ENCODE measurements around the gene GNE.
"Not testable (repeated sequence)": the region's sequence is repeated elsewhere in the genome, so short reads cannot be mapped to it uniquely, and the experiment has no call there.

GNE gene

DNA sequence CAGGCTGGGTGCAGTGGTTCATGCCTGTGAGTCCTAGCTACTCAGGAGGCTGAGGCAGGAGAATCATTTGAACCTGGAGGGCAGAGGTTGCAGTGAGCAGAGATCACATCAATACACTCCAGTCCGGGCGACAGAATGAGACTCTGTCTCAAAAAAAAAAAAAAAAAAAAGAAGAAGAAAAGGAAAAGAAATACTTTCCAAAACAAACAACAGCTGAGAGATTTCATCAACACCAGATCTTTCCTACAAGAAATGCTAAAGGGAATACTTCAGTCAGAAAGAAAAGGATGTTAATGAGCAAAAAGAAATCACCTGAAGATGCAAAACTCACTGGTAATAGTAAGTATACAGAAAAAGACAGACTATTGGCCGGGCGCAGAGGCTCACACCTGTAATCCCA, 80.7 kb downstream of the GNE start:
- H3K4me2 ChIP-seq (ENCODE audit: insufficient read depth, low read length, poor library complexity, severe bottlenecking) = no peak overlapping the region
- no peak overlapping the region for H3K4me3 ChIP-seq (ENCODE audit: low read length in 2 of 2)
- H3K27me3 ChIP-seq (ENCODE audit: control insufficient read depth in 3 of 3, insufficient read depth in 3 of 3, low read depth in 1 of 3, low read length in 3 of 3) = peaks cover 0 to 5% (median 0%) of the 10 kb centered on the region in 3 experiments
- H3K4me1 ChIP-seq (ENCODE audit: control insufficient read depth in 2 of 2, insufficient read depth in 1 of 2, low read depth in 1 of 2, low read length in 2 of 2) = peaks cover 0 to 1% of the 10 kb centered on the region in 2 donors
- WGBS, 2 donors (ENCODE audit: extremely low coverage in 2 of 2, insufficient read length in 2 of 2, insufficient replicate concordance in 1 of 2) = no CpG with 5 or more reads among the region's 4 CpGs
- no peak overlapping the region for H2BK12ac ChIP-seq (ENCODE audit: low read length)
- H2BK5ac ChIP-seq (ENCODE audit: low read length) = no peak overlapping the region
- H3K4ac ChIP-seq (ENCODE audit: low read length) = no peak overlapping the region
- H4K91ac ChIP-seq (ENCODE audit: low read depth, low read length, poor library complexity) = no peak overlapping the region
- H3K79me1 ChIP-seq (ENCODE audit: low read depth, low read length) = no peaks in the 10 kb centered on the region
- H3K9ac ChIP-seq (ENCODE audit: low read depth, low read length, poor library complexity) = no peak overlapping the region
- H2BK15ac ChIP-seq (ENCODE audit: low read length) = no peak overlapping the region
- H3K23ac ChIP-seq (ENCODE audit: low read depth, low read length, poor library complexity) = no peak overlapping the region
- H2BK120ac ChIP-seq (ENCODE audit: low read depth, low read length) = no peak overlapping the region
- H3K18ac ChIP-seq (ENCODE audit: low read length) = no peak overlapping the region
- no peak overlapping the region for H3K27ac ChIP-seq (replicated peaks; ENCODE audit: low read length)
- H3K36me3 ChIP-seq (replicated peaks in 1 of 2; ENCODE audit: control insufficient read depth in 2 of 2, insufficient read depth in 2 of 2, low read length in 2 of 2) = no peaks in the 10 kb centered on the region
- H4K8ac ChIP-seq (ENCODE audit: low read depth, low read length) = no peak overlapping the region
- H3K9me3 ChIP-seq (replicated peaks in 1 of 2; ENCODE audit: control insufficient read depth in 2 of 2, insufficient read depth in 1 of 2, low read depth in 1 of 2, low read length in 2 of 2) = no peaks in the 10 kb centered on the region
- H2AK5ac ChIP-seq (ENCODE audit: low read depth, low read length) = no peak overlapping the region
- DNase-seq (ENCODE audit: low spot score) = no peak
- no peak overlapping the region for H3K14ac ChIP-seq (ENCODE audit: low read length)
- H2AFZ ChIP-seq (ENCODE audit: low read length) = no peak overlapping the region

DNA sequence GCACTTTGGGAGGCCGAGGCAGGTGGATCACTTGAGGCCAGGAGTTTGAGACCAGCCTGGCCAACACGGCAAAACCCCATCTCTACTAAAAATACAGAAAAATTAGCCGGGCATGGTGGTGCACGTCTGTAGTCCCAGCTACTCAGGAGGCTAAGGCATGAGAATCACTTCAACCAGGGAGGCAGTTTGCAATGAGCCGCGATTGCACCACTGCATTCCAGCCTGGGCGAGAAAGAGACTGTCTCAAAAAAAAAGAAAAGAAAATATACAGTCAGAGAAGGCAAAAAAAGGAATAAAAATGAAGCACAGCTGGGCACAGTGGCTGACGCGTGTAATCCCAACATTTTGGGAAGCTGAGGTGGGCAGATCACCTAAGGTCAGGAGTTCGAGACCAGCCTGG, 81.8 kb downstream of the GNE start:
- H2BK5ac ChIP-seq (ENCODE audit: low read length); DNase-seq (ENCODE audit: low spot score); H3K4me1 ChIP-seq (ENCODE audit: control insufficient read depth in 2 of 2, insufficient read depth in 1 of 2, low read depth in 1 of 2, low read length in 2 of 2); H3K9ac ChIP-seq (ENCODE audit: low read depth, low read length, poor library complexity); H3K18ac ChIP-seq (ENCODE audit: low read length); H2AK5ac ChIP-seq (ENCODE audit: low read depth, low read length); H3K4me3 ChIP-seq (ENCODE audit: low read length in 2 of 2); H2BK120ac ChIP-seq (ENCODE audit: low read depth, low read length); H3K9me3 ChIP-seq (replicated peaks in 1 of 2; ENCODE audit: control insufficient read depth in 2 of 2, insufficient read depth in 1 of 2, low read depth in 1 of 2, low read length in 2 of 2); H4K91ac ChIP-seq (ENCODE audit: low read depth, low read length, poor library complexity); H3K36me3 ChIP-seq (replicated peaks in 1 of 2; ENCODE audit: control insufficient read depth in 2 of 2, insufficient read depth in 2 of 2, low read length in 2 of 2); H3K4ac ChIP-seq (ENCODE audit: low read length); H2BK15ac ChIP-seq (ENCODE audit: low read length); H3K23ac ChIP-seq (ENCODE audit: low read depth, low read length, poor library complexity); H3K27ac ChIP-seq (replicated peaks; ENCODE audit: low read length); H4K8ac ChIP-seq (ENCODE audit: low read depth, low read length); H3K27me3 ChIP-seq (ENCODE audit: control insufficient read depth in 3 of 3, insufficient read depth in 3 of 3, low read depth in 1 of 3, low read length in 3 of 3); H2BK12ac ChIP-seq (ENCODE audit: low read length); H3K14ac ChIP-seq (ENCODE audit: low read length); H3K79me1 ChIP-seq (ENCODE audit: low read depth, low read length); H3K4me2 ChIP-seq (ENCODE audit: insufficient read depth, low read length, poor library complexity, severe bottlenecking); H2AFZ ChIP-seq (ENCODE audit: low read length): not testable (repeated sequence)
- no CpG with 5 or more reads among the region's 10 CpGs for WGBS, 2 donors (ENCODE audit: extremely low coverage in 2 of 2, insufficient read length in 2 of 2, insufficient replicate concordance in 1 of 2)

DNA sequence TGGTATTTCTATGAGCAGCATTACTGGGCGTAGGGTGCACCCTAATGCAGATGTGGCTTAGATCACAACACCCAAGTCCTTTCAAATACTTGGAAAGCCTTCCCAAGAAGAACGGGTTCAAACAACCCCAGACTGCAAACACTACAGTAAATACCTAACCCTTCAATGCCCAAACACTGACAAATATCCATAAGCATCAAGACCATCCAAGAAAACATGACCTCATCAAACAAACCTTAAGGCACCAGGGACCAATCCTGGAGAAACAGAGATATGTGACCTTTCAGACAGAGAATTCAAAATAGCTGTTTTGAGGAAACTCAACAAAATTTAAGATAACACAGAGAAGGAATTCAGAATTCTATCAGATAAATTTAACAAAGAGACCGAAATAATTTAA, 83.0 kb downstream of the GNE start:
- H4K91ac ChIP-seq (ENCODE audit: low read depth, low read length, poor library complexity); H4K8ac ChIP-seq (ENCODE audit: low read depth, low read length); H3K4ac ChIP-seq (ENCODE audit: low read length); H3K9me3 ChIP-seq (replicated peaks in 1 of 2; ENCODE audit: control insufficient read depth in 2 of 2, insufficient read depth in 1 of 2, low read depth in 1 of 2, low read length in 2 of 2); H3K79me1 ChIP-seq (ENCODE audit: low read depth, low read length); DNase-seq (ENCODE audit: low spot score); H3K14ac ChIP-seq (ENCODE audit: low read length); H3K23ac ChIP-seq (ENCODE audit: low read depth, low read length, poor library complexity); H2BK12ac ChIP-seq (ENCODE audit: low read length); H2BK15ac ChIP-seq (ENCODE audit: low read length); H3K4me2 ChIP-seq (ENCODE audit: insufficient read depth, low read length, poor library complexity, severe bottlenecking); H2AFZ ChIP-seq (ENCODE audit: low read length); H2BK5ac ChIP-seq (ENCODE audit: low read length); H3K36me3 ChIP-seq (replicated peaks in 1 of 2; ENCODE audit: control insufficient read depth in 2 of 2, insufficient read depth in 2 of 2, low read length in 2 of 2); H3K18ac ChIP-seq (ENCODE audit: low read length); H3K9ac ChIP-seq (ENCODE audit: low read depth, low read length, poor library complexity); H3K4me3 ChIP-seq (ENCODE audit: low read length in 2 of 2); H3K27ac ChIP-seq (replicated peaks; ENCODE audit: low read length); H2AK5ac ChIP-seq (ENCODE audit: low read depth, low read length); H3K4me1 ChIP-seq (ENCODE audit: control insufficient read depth in 2 of 2, insufficient read depth in 1 of 2, low read depth in 1 of 2, low read length in 2 of 2); H2BK120ac ChIP-seq (ENCODE audit: low read depth, low read length): not testable (repeated sequence)
- H3K27me3 ChIP-seq (ENCODE audit: control insufficient read depth in 3 of 3, insufficient read depth in 3 of 3, low read depth in 1 of 3, low read length in 3 of 3) = peaks cover 0 to 16% (median 0%) of the 10 kb centered on the region in 3 experiments
- WGBS, 2 donors (ENCODE audit: extremely low coverage in 2 of 2, insufficient read length in 2 of 2, insufficient replicate concordance in 1 of 2) = no CpG with 5 or more reads among the region's 3 CpGs

DNA sequence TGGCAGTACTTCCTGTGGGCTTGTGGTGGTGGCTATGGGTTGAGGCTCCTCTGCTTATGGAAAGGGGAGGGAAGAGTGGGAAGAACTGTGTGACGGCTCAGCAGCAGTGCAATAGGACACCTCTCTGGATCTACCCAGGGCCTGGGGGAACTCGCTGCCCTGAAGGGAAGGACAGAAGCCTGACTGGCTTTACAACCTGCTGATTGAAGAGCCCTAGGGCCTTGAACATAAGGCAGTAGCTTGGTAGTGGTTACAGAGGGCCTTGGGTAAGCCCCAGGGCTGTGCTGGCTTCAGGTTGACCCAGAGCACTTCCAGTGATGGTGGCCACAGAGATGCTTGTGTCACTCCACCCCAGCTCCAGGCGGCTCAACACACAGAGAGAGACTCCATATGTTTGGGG, 83.5 kb downstream of the GNE start:
- Histone ChIP-seq H3K4me2 (ENCODE audit: insufficient read depth, low read length, poor library complexity, severe bottlenecking) (no peak overlapping the region), H3K18ac (ENCODE audit: low read length) (no peak overlapping the region), H2BK15ac (ENCODE audit: low read length) (no peak overlapping the region), H3K27me3 (ENCODE audit: control insufficient read depth in 3 of 3, insufficient read depth in 3 of 3, low read depth in 1 of 3, low read length in 3 of 3) (peaks cover 0 to 19% (median 0%) of the 10 kb centered on the region in 3 experiments), H3K27ac (replicated peaks; ENCODE audit: low read length) (no peak overlapping the region), H4K91ac (ENCODE audit: low read depth, low read length, poor library complexity) (no peak overlapping the region), H3K23ac (ENCODE audit: low read depth, low read length, poor library complexity) (no peak overlapping the region), H4K8ac (ENCODE audit: low read depth, low read length) (peak overlapping the region; percentile 43), H3K4me3 (ENCODE audit: low read length in 2 of 2) (no peak overlapping the region), H3K4ac (ENCODE audit: low read length) (no peak overlapping the region), H3K9me3 (replicated peaks in 1 of 2; ENCODE audit: control insufficient read depth in 2 of 2, insufficient read depth in 1 of 2, low read depth in 1 of 2, low read length in 2 of 2) (no peaks in the 10 kb centered on the region), H3K36me3 (replicated peaks in 1 of 2; ENCODE audit: control insufficient read depth in 2 of 2, insufficient read depth in 2 of 2, low read length in 2 of 2) (no peaks in the 10 kb centered on the region), H2BK5ac (ENCODE audit: low read length) (no peak overlapping the region), H2AK5ac (ENCODE audit: low read depth, low read length) (no peak overlapping the region), H3K9ac (ENCODE audit: low read depth, low read length, poor library complexity) (no peak overlapping the region), H2BK12ac (ENCODE audit: low read length) (no peak overlapping the region), H3K4me1 (ENCODE audit: control insufficient read depth in 2 of 2, insufficient read depth in 1 of 2, low read depth in 1 of 2, low read length in 2 of 2) (peaks cover 0 to 1% of the 10 kb centered on the region in 2 donors), H2AFZ (ENCODE audit: low read length) (peak overlapping the region; percentile 45), H2BK120ac (ENCODE audit: low read depth, low read length) (no peak overlapping the region), H3K79me1 (ENCODE audit: low read depth, low read length) (no peaks in the 10 kb centered on the region), H3K14ac (ENCODE audit: low read length) (no peak overlapping the region)
- no CpG with 5 or more reads among the region's 3 CpGs for WGBS, 2 donors (ENCODE audit: extremely low coverage in 2 of 2, insufficient read length in 2 of 2, insufficient replicate concordance in 1 of 2)
- no peak for DNase-seq (ENCODE audit: low spot score)

Measured in neuronal stem cell (in vitro differentiated cells).